Upper lobe of right lung (tissue), 1 donor: ENCODE data around the gene STX11. TPM values are rescaled to one million over a fixed set of nuclear protein-coding genes. Genes with fewer than 3 reads are reported as not detected.
A peak's percentile ranks its signal among the peaks of the same experiment; 100 is the strongest.

Experiments
- ATAC-seq: fragments of 200-7000 bp; cut with Tn5 transposase; one replicate; pipeline ENCODE4 v1.9.1; 2020; ENCODE audit warnings: mild to moderate bottlenecking, moderate library complexity
- DNase-seq: peaks from one replicate; pipeline ENCODE4 v3.0.0-alpha.2; 2020
- H3K27ac ChIP-seq: fragments of 200-600 bp; one replicate; pipeline ENCODE4 v1.8.0; 2022
- H3K27me3 ChIP-seq: fragments of 200-600 bp; one replicate; pipeline ENCODE4 v1.8.0; 2022; ENCODE audit warnings: mild to moderate bottlenecking
- H3K36me3 ChIP-seq: fragments of 200-600 bp; one replicate; pipeline ENCODE4 v1.8.0; 2022
- H3K4me1 ChIP-seq: fragments of 200-600 bp; one replicate; pipeline ENCODE4 v1.8.0; 2022
- H3K4me3 ChIP-seq: fragments of 200-600 bp; one replicate; pipeline ENCODE4 v1.8.0; 2022; ENCODE audit warnings: mild to moderate bottlenecking
- H3K9me3 ChIP-seq: fragments of 200-600 bp; one replicate; pipeline ENCODE4 v1.8.0; 2022
- CTCF ChIP-seq: fragments of 200-600 bp; IDR thresholded peaks from one replicate; pipeline ENCODE4 v1.8.0; 2022; ENCODE audit warnings: antibody characterized with exemption
- intact Hi-C: fragments of 100-400 bp; cut with DNase I; formaldehyde crosslinking; loops from one replicate; pipeline ENCODE4 v1.11.0; 2022
- total RNA-seq: library from RNA; stranded (reverse); fragmentation: NEBNext Ultra II Directional; extraction: Animal tissue kit (Norgen Biotek cat#: 25700); gene quantifications from one replicate; pipeline ENCODE4 v1.2.1, GENCODE V29; 2021
- donor health status: DM: no; HTN: yes; CAD: no; lungs with severe emphysema.

STX11 gene
- total RNA-seq, 1 donor from 2014 or later = 49.6 TPM

DNA sequence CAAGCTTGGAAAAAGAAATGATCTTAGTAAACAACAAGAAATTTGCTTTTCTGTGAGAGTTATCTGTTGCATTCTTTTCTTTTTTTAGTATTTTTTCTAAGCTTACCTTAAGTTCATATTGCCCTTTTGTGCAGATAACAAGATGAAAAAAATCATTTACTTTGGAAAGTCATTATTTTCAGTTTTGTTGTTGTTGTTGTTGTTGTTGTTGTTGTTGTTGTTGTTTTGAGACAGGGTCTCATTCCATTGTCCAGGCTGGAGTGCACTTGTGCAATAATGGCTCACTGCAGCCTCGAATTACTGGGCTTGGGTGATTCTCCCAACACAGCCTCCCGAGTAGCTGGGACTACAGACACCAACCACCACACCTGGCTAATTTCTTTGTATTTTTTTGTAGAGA is 8.8 kb upstream of the STX11 start:
- no peaks in the 10 kb centered on the region for H3K27me3 ChIP-seq
- intact Hi-C loops = no loop called here
- H3K4me1 ChIP-seq = no peaks in the 10 kb centered on the region
- no peaks in the 10 kb centered on the region for H3K9me3 ChIP-seq
- DNase-seq = no peak
- H3K27ac ChIP-seq = no peak overlapping the region
- ATAC-seq = no peak
- TF ChIP-seq CTCF = no peak
- no peak overlapping the region for H3K4me3 ChIP-seq
- H3K36me3 ChIP-seq = no peaks in the 10 kb centered on the region

- DNase-seq (no peak), ATAC-seq (no peak)
- H3K36me3 ChIP-seq = no peaks in the 10 kb centered on the region
- intact Hi-C loops = no loop called here
- H3K27ac ChIP-seq = no peak overlapping the region
- H3K4me1 ChIP-seq = no peaks in the 10 kb centered on the region
- no peaks in the 10 kb centered on the region for H3K27me3 ChIP-seq
- H3K9me3 ChIP-seq = no peaks in the 10 kb centered on the region
- TF ChIP-seq CTCF = no peak
- H3K4me3 ChIP-seq = no peak overlapping the region
These were observed 7.2 kb upstream of the STX11 start for GRCh38 chr6:144143106-144143505.

DNA sequence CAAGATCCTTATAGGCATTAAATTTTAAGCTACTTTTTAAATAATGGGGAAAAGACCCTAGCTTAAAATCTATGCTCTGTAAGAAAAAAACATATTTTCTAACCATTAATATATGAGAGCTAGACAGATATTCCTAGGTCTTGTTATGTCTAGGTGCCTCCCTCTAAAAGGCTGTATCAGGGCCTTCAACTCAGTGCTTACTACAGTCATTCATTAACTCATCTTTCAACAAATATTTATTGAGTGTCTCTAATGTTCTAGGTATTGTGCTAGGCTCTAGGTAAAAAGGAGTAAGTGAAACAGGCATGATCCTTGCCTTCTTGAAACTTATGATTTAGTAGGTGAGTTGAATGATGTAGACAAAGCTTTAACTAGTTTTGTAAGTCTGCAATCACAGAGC is 6.4 kb upstream of the STX11 start:
- Histone ChIP-seq H3K27me3 (no peaks in the 10 kb centered on the region), H3K9me3 (no peaks in the 10 kb centered on the region), H3K4me3 (no peak overlapping the region), H3K27ac (no peak overlapping the region), H3K4me1 (peaks cover under 1% of the 10 kb centered on the region), H3K36me3 (no peaks in the 10 kb centered on the region)
- TF ChIP-seq CTCF = no peak
- DNase-seq = no peak
- intact Hi-C loops = no loop called here
- no peak for ATAC-seq

DNA sequence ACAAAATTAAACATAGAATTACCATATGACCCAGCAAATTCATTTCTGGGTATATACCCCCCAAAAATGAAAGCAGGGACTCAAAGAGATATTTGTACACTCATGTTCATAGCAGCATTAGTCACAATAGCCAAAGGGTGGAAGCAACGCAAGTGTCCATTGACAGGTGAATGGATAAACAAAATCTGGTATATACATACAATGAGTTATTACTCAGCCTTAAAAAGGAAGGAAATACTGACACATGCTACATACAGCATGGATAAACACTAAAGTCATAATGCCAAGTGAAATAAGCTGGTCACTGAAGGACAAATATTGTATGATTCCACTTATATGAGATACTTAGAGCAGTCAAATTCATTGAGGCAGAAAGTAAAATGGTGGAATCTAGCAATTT is 5.3 kb upstream of the STX11 start:
- peaks cover 9% of the 10 kb centered on the region for H3K4me1 ChIP-seq
- H3K27ac ChIP-seq = no peak overlapping the region
- TF ChIP-seq CTCF = no peak
- intact Hi-C loops = no loop called here
- H3K9me3 ChIP-seq = no peaks in the 10 kb centered on the region
- H3K27me3 ChIP-seq = no peaks in the 10 kb centered on the region
- no peak for ATAC-seq
- DNase-seq = no peak
- H3K4me3 ChIP-seq = no peak overlapping the region
- H3K36me3 ChIP-seq = no peaks in the 10 kb centered on the region

- Histone ChIP-seq H3K4me1 (peaks cover 9% of the 10 kb centered on the region), H3K36me3 (no peaks in the 10 kb centered on the region), H3K4me3 (no peak overlapping the region), H3K27ac (no peak overlapping the region), H3K27me3 (no peaks in the 10 kb centered on the region), H3K9me3 (no peaks in the 10 kb centered on the region)
- intact Hi-C loops = no loop called here
- ATAC-seq (no peak), DNase-seq (no peak)
- no peak for TF ChIP-seq CTCF
These were observed 4.8 kb upstream of the STX11 start for GRCh38 chr6:144145541-144145940.

- no peak for TF ChIP-seq CTCF
- intact Hi-C loops = no loop called here
- DNase-seq (no peak), ATAC-seq (no peak)
- peak overlapping the region; percentile 70 for H3K4me3 ChIP-seq
- no peaks in the 10 kb centered on the region for H3K27me3 ChIP-seq
- peaks cover 14% of the 10 kb centered on the region for H3K4me1 ChIP-seq
- H3K9me3 ChIP-seq = no peaks in the 10 kb centered on the region
- H3K36me3 ChIP-seq = no peaks in the 10 kb centered on the region
- no peak overlapping the region for H3K27ac ChIP-seq
These were observed 1.4 kb upstream of the STX11 start for GRCh38 chr6:144148886-144149285.
